Thyroid gland (tissue), 4 donors: ENCODE results near the gene LOXHD1. TPM values are rescaled to one million over a fixed set of nuclear protein-coding genes. Genes with fewer than 3 reads are reported as not detected.

Experiments
- DNase-seq, 2 donors: peaks; one replicate each; pipeline ENCODE4 v3.0.0-alpha.2; 2019
- H3K27ac ChIP-seq, 3 donors: fragments of 200-600 bp; sonication (generic); 1 replicate in 2 of 3; 2 replicates in 1 of 3; pipeline ENCODE4 v1.5.1; 2016 to 2019; ENCODE audit warnings: mild to moderate bottlenecking in 1 of 3, moderate library complexity in 1 of 3
- H3K27me3 ChIP-seq: fragments of 200-600 bp; sonication (generic); one replicate; pipeline ENCODE4 v1.5.1; 2019
- H3K36me3 ChIP-seq, 2 donors: fragments of 200-600 bp; sonication (generic); one replicate each; pipeline ENCODE4 v1.5.1; 2016 to 2019
- H3K4me1 ChIP-seq, 2 donors: fragments of 200-600 bp; sonication (generic); one replicate each; pipeline ENCODE4 v1.5.1; 2017 to 2019
- H3K4me3 ChIP-seq, 3 donors: fragments of 200-600 bp; sonication (generic); replicated peaks in 1 of 3; 1 replicate in 2 of 3; 2 replicates in 1 of 3; pipeline ENCODE4 v1.5.1; 2016; ENCODE audit warnings: mild to moderate bottlenecking in 1 of 3
- H3K9me3 ChIP-seq: fragments of 200-600 bp; sonication (generic); one replicate; pipeline ENCODE4 v1.5.1; 2017
- CTCF ChIP-seq, 6 experiments: fragments of 200-600 bp in 3 of 6; fragments of 450-650 bp in 3 of 6; sonication (generic) in 3 of 6; IDR thresholded peaks; one replicate each; pipeline ENCODE4 v1.5.1; 2016 to 2019; ENCODE audit warnings: antibody characterized with exemption in 6 of 6, mild to moderate bottlenecking in 2 of 6, inconsistent platforms in 1 of 6, moderate library complexity in 1 of 6
- POLR2A ChIP-seq, 2 donors: fragments of 450-650 bp; IDR thresholded peaks; one replicate each; pipeline ENCODE4 v1.6.1; 2017; ENCODE audit warnings: antibody characterized with exemption in 2 of 2, mild to moderate bottlenecking in 2 of 2, moderate library complexity in 1 of 2
- WGBS, 2 donors: methylation state at CpG; one replicate each; pipeline ENCODE4 v1.1.5; 2017; 5-methylcytosine and 5-hydroxymethylcytosine counted together
- intact Hi-C: fragments of 100-400 bp; cut with DNase I; formaldehyde crosslinking; loops from one replicate; pipeline ENCODE4 v1.15.1; 2023
- total RNA-seq, 4 donors: library from RNA; depleted of rRNA; stranded (reverse); fragments of >200 nt; gene quantifications; one replicate each; pipeline ENCODE4 v1.2.3, GENCODE V29; 2016

Gene LOXHD1
- total RNA-seq, 4 donors from 2014 or later: 0.11 to 0.83 (median 0.32) TPM

- Histone ChIP-seq H3K4me1 (no peaks in the 10 kb centered on the region), H3K27ac (no peak overlapping the region), H3K27me3 (no peaks in the 10 kb centered on the region), H3K9me3 (no peaks in the 10 kb centered on the region), H3K36me3 (no peaks in the 10 kb centered on the region), H3K4me3 (no peak overlapping the region)
- no peak for DNase-seq
- 82 to 85% methylated on average over 12 of the region's 12 CpGs for WGBS, 2 donors
- no peak for TF ChIP-seq POLR2A (IDR thresholded peaks at IDR 0.05)
- TF ChIP-seq CTCF (IDR thresholded peaks at IDR 0.05): no peak
- intact Hi-C loops: no loop called here
These were observed 32.0 kb upstream of the LOXHD1 start for GRCh38 chr18:46688853-46689525.

- no peak for DNase-seq
- no peak for TF ChIP-seq POLR2A (IDR thresholded peaks at IDR 0.05)
- no peak for TF ChIP-seq CTCF (IDR thresholded peaks at IDR 0.05)
- intact Hi-C loops: no loop called here
- H3K9me3 ChIP-seq: no peaks in the 10 kb centered on the region
- H3K4me1 ChIP-seq: no peaks in the 10 kb centered on the region
- WGBS, 2 donors: 88 to 94% methylated on average over 9 of the region's 9 CpGs
- H3K4me3 ChIP-seq: no peak overlapping the region
- no peak overlapping the region for H3K27ac ChIP-seq
- H3K27me3 ChIP-seq: no peaks in the 10 kb centered on the region
- no peaks in the 10 kb centered on the region for H3K36me3 ChIP-seq
These were observed 29.2 kb upstream of the LOXHD1 start for GRCh38 chr18:46686186-46686585.

GRCh38 chr18:46683252-46683651, 26.2 kb upstream of the LOXHD1 start:
- Histone ChIP-seq H3K4me3 (no peak overlapping the region), H3K4me1 (peaks cover 6 to 11% of the 10 kb centered on the region in 2 donors), H3K9me3 (no peaks in the 10 kb centered on the region), H3K27ac (no peak overlapping the region), H3K27me3 (no peaks in the 10 kb centered on the region), H3K36me3 (no peaks in the 10 kb centered on the region)
- TF ChIP-seq POLR2A (IDR thresholded peaks at IDR 0.05) (no peak), CTCF (IDR thresholded peaks at IDR 0.05) (no peak)
- no peak for DNase-seq
- intact Hi-C loops: no loop called here
- WGBS, 2 donors: 71 to 94% methylated on average over 4 of the region's 4 CpGs

- H3K4me1 ChIP-seq: peaks cover 26 to 31% of the 10 kb centered on the region in 2 donors
- no peaks in the 10 kb centered on the region for H3K9me3 ChIP-seq
- H3K4me3 ChIP-seq: no peak overlapping the region
- no peaks in the 10 kb centered on the region for H3K36me3 ChIP-seq
- WGBS, 2 donors: 73 to 75% methylated on average over 12 of the region's 12 CpGs
- DNase-seq: no peak
- no peak overlapping the region for H3K27ac ChIP-seq
- no peak for TF ChIP-seq POLR2A (IDR thresholded peaks at IDR 0.05)
- no peak for TF ChIP-seq CTCF (IDR thresholded peaks at IDR 0.05)
- intact Hi-C loops: no loop called here
- H3K27me3 ChIP-seq: no peaks in the 10 kb centered on the region
These were observed 24.0 kb upstream of the LOXHD1 start for GRCh38 chr18:46680784-46681695.
